Hematopoietic multipotent progenitor cell treated with erythropoietin and hydrocortisone succinate and interleukin-3 and kit ligand, for 17 days (in vitro differentiated cells): Measurements from ENCODE around the gene PRIMA1.
"Not testable (repeated sequence)": the region's sequence is repeated elsewhere in the genome, so short reads cannot be mapped to it uniquely, and the experiment has no call there.

Source experiments
- DNase-seq: peaks from one replicate; pipeline ENCODE4 v3.0.0-alpha.2; 2015; ENCODE audit warnings: low spot score

PRIMA1 gene

GRCh38 chr14:93788293-93788542 is at the start of gene PRIMA1:
Gene PRIMA1 (minus strand): TSS chr14:93788485. CDS start chr14:93787718, 767 bp downstream.
- no peak for DNase-seq

- no peak for DNase-seq
Measured at GRCh38 chr14:93834699-93835371, 46.5 kb upstream of the PRIMA1 start.

GRCh38 chr14:93832665-93833064 is 44.4 kb upstream of the PRIMA1 start:
- DNase-seq: no peak

GRCh38 chr14:93832081-93832480 is 43.8 kb upstream of the PRIMA1 start:
- DNase-seq: no peak

- DNase-seq: no peak
Measured at GRCh38 chr14:93830753-93831461, 42.6 kb upstream of the PRIMA1 start.

GRCh38 chr14:93829839-93830481 is 41.7 kb upstream of the PRIMA1 start:
- DNase-seq: no peak

- DNase-seq: no peak
Measured at GRCh38 chr14:93825235-93825553, 36.9 kb upstream of the PRIMA1 start.

- DNase-seq: no peak
Measured at GRCh38 chr14:93824518-93825234, 36.4 kb upstream of the PRIMA1 start.

- no peak for DNase-seq
Measured at GRCh38 chr14:93824076-93824475, 35.8 kb upstream of the PRIMA1 start.

- DNase-seq: no peak
Measured at GRCh38 chr14:93821051-93821450, 32.8 kb upstream of the PRIMA1 start.

GRCh38 chr14:93818857-93819256 is 30.6 kb upstream of the PRIMA1 start:
- DNase-seq: no peak

- DNase-seq: no peak
Measured at GRCh38 chr14:93811676-93812075, 23.4 kb upstream of the PRIMA1 start.

- no peak for DNase-seq
Measured at GRCh38 chr14:93811020-93811419, 22.7 kb upstream of the PRIMA1 start.

- not testable (repeated sequence) for DNase-seq
Measured at GRCh38 chr14:93809491-93810420, 21.5 kb upstream of the PRIMA1 start.

- DNase-seq: no peak
Measured at GRCh38 chr14:93804654-93805053, 16.4 kb upstream of the PRIMA1 start.

- no peak for DNase-seq
Measured at GRCh38 chr14:93803408-93804318, 15.4 kb upstream of the PRIMA1 start.

GRCh38 chr14:93799989-93800921 is 12.0 kb upstream of the PRIMA1 start:
- no peak for DNase-seq

GRCh38 chr14:93799617-93799988 is 11.3 kb upstream of the PRIMA1 start:
- no peak for DNase-seq

GRCh38 chr14:93797536-93797935 is 9.3 kb upstream of the PRIMA1 start:
- no peak for DNase-seq

GRCh38 chr14:93797071-93797470 is 8.8 kb upstream of the PRIMA1 start:
- DNase-seq: no peak
